MM.1S (cell line): ENCODE results near the gene MAGI2.

Experiments used
- EZH2 ChIP-seq: fragments of 300-600 bp; sonication (generic); optimal IDR thresholded peaks from 2 replicates; pipeline ENCODE3; 2017; ENCODE audit warnings: low read depth, mild to moderate bottlenecking, antibody characterized with exemption, low read length, mixed read lengths
- EZH2phosphoT487 ChIP-seq: fragments of 300-600 bp; sonication (generic); IDR thresholded peaks from 2 replicates; pipeline ENCODE4 v1.6.1; 2018; ENCODE audit warnings: antibody characterized with exemption, low read length
- TF ChIP-seq, protein P1 (sequence below): fragments of 300-600 bp; sonication (generic); IDR thresholded peaks from 2 replicates; pipeline ENCODE4 v1.5.1; 2016; ENCODE audit warnings: antibody characterized with exemption, low read length, mixed read lengths

DNA sequence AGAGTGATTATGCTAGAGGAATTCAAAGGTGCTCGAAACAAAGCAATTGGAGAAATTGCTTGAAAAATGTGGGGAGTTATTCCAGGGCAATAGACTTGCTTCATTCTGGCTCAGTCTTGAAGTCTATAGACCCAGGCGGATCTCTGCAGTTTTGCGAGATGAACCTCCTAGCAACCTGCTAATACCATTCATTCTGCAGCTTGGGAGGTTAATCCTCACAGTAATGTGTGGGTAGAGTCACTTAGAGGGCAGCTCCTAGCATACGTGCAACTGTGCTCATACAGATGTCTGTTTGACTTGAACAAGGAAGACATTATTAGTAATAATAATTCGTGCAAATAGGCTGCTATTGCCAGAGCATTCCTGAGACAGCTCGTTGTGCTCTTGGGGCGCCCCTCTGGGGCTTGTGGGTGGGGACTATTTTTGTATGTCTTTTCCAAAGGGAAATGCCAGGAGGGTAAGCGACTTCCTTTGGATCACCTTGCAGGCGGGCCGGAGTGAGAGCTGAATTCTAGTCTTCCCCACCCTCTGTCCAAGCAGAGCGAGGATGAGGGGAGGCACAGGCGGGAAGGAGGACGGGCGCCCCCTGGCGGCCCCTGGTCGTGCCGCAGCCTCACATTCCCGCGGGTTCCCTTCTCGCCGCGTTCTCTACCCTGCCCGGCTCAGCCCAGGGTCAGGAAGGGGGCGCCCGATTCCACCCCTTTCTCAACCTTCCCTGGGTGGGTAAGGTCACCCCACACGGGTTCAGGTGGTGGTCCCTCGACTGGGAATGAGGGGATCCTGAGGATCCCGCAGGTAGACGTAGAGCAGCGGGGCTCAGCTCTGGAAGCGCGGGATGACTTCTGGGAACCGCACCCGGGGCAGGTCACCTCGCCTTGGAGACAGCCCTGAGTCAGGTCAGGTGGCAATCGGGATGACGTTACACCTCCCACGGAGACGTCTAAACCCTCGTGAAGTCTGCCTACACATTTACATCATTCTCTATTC is 1413.4 kb downstream of the MAGI2 start:
- TF ChIP-seq, protein P1, sequence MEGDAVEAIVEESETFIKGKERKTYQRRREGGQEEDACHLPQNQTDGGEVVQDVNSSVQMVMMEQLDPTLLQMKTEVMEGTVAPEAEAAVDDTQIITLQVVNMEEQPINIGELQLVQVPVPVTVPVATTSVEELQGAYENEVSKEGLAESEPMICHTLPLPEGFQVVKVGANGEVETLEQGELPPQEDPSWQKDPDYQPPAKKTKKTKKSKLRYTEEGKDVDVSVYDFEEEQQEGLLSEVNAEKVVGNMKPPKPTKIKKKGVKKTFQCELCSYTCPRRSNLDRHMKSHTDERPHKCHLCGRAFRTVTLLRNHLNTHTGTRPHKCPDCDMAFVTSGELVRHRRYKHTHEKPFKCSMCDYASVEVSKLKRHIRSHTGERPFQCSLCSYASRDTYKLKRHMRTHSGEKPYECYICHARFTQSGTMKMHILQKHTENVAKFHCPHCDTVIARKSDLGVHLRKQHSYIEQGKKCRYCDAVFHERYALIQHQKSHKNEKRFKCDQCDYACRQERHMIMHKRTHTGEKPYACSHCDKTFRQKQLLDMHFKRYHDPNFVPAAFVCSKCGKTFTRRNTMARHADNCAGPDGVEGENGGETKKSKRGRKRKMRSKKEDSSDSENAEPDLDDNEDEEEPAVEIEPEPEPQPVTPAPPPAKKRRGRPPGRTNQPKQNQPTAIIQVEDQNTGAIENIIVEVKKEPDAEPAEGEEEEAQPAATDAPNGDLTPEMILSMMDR: no peak; the same call in 1 of the 2 replicates
- TF ChIP-seq EZH2phosphoT487: no peak
- TF ChIP-seq EZH2: no peak
